GM23338 (cell line): ENCODE data around the gene FOXP1. TPM values are rescaled to one million over a fixed set of nuclear protein-coding genes. Genes with fewer than 3 reads are reported as not detected.

ENCODE experiments used
- ATAC-seq: fragments of 200-7000 bp; cut with Tn5 transposase; 3 replicates; pipeline ENCODE4 v1.9.1; 2020
- DNase-seq: peaks from one replicate; pipeline ENCODE4 v3.0.0-alpha.2; 2015; ENCODE audit warnings: low spot score
- H2AFZ ChIP-seq: fragments of 200-600 bp; sonication (generic); 2 replicates; pipeline ENCODE4 v1.8.0; 2016; ENCODE audit warnings: antibody characterized with exemption, mild to moderate bottlenecking, moderate library complexity
- H3F3A ChIP-seq: fragments of 200-600 bp; sonication (generic); replicated peaks from 2 replicates; pipeline ENCODE4 v1.8.0; 2017; ENCODE audit warnings: antibody characterized with exemption, mixed run types, low read depth
- H3K27ac ChIP-seq: fragments of 200-600 bp; sonication (generic); 2 replicates; pipeline ENCODE4 v1.6.1; 2016; ENCODE audit warnings: low read depth
- H3K27me3 ChIP-seq: fragments of 200-600 bp; sonication (generic); 2 replicates; pipeline ENCODE4 v1.8.0; 2016; ENCODE audit warnings: mild to moderate bottlenecking, mixed run types, moderate library complexity; ENCODE audit not compliant: insufficient read depth
- H3K36me3 ChIP-seq: fragments of 200-600 bp; sonication (generic); 2 replicates; pipeline ENCODE4 v1.8.0; 2016; ENCODE audit warnings: mild to moderate bottlenecking; ENCODE audit not compliant: insufficient read depth
- H3K4me1 ChIP-seq: fragments of 200-600 bp; sonication (generic); 2 replicates; pipeline ENCODE4 v1.8.0; 2016; ENCODE audit warnings: mild to moderate bottlenecking, moderate library complexity; ENCODE audit not compliant: insufficient read depth
- H3K4me2 ChIP-seq: fragments of 200-600 bp; sonication (generic); 2 replicates; pipeline ENCODE4 v1.7.1; 2017; ENCODE audit warnings: mixed run types
- H3K4me3 ChIP-seq: fragments of 200-600 bp; sonication (generic); 2 replicates; pipeline ENCODE4 v1.6.1; 2016; ENCODE audit warnings: mixed run types
- H3K79me2 ChIP-seq: fragments of 200-600 bp; sonication (generic); replicated peaks from 2 replicates; pipeline ENCODE4 v1.8.0; 2017; ENCODE audit warnings: mild to moderate bottlenecking; ENCODE audit not compliant: insufficient read depth
- H3K9me2 ChIP-seq: fragments of 200-600 bp; sonication (generic); 2 replicates; pipeline ENCODE4 v1.8.0; 2017; ENCODE audit not compliant: insufficient read depth
- H4K20me1 ChIP-seq: fragments of 200-600 bp; sonication (generic); replicated peaks from 2 replicates; pipeline ENCODE4 v1.8.0; 2017; ENCODE audit warnings: mild to moderate bottlenecking; ENCODE audit not compliant: insufficient read depth
- H3K27ac Mint-ChIP-seq: 2 replicates; pipeline ENCODE4 v1.8.0; 2020; ENCODE audit warnings: inconsistent platforms, mild to moderate bottlenecking, moderate library complexity, mixed read lengths
- H3K27me3 Mint-ChIP-seq: 3 replicates; pipeline ENCODE4 v1.8.0; 2022; ENCODE audit warnings: low read depth, mild to moderate bottlenecking, moderate library complexity, mixed read lengths, inconsistent platforms; ENCODE audit not compliant: insufficient read depth, poor library complexity
- H3K36me3 Mint-ChIP-seq: 3 replicates; pipeline ENCODE4 v1.8.0; 2021; ENCODE audit warnings: low read depth, mild to moderate bottlenecking, inconsistent platforms, moderate library complexity, mixed read lengths
- H3K4me1 Mint-ChIP-seq: 3 replicates; pipeline ENCODE4 v1.8.0; 2020; ENCODE audit warnings: mild to moderate bottlenecking, inconsistent platforms, mixed read lengths
- H3K4me3 Mint-ChIP-seq: 3 replicates; pipeline ENCODE4 v1.8.0; 2021; ENCODE audit warnings: moderate library complexity, mild to moderate bottlenecking, inconsistent platforms, mixed read lengths
- H3K9me3 Mint-ChIP-seq: 3 replicates; pipeline ENCODE4 v1.8.0; 2020; ENCODE audit warnings: moderate library complexity, mild to moderate bottlenecking, inconsistent platforms, mixed read lengths
- CREB1 ChIP-seq: fragments of 250-450 bp; sonication (Bioruptor Pico); IDR thresholded peaks from 2 replicates; pipeline ENCODE4 v1.5.0; 2020; ENCODE audit warnings: low read depth, mild to moderate bottlenecking, moderate library complexity
- ETS1 ChIP-seq: IDR thresholded peaks from 2 replicates; pipeline ENCODE4 v1.6.1; 2016; ENCODE audit warnings: antibody characterized with exemption
- EZH2 ChIP-seq: fragments of 200-600 bp; sonication (generic); IDR thresholded peaks from one replicate; pipeline ENCODE4 v1.8.0; 2017; ENCODE audit warnings: antibody characterized with exemption, mild to moderate bottlenecking, low read depth; ENCODE audit not compliant: unreplicated experiment
- EZH2phosphoT487 ChIP-seq: fragments of 200-600 bp; sonication (generic); IDR thresholded peaks from one replicate; pipeline ENCODE4 v1.8.1; 2018; ENCODE audit warnings: antibody characterized with exemption; ENCODE audit not compliant: unreplicated experiment
- JUNB ChIP-seq: IDR thresholded peaks from one replicate; pipeline ENCODE4 v1.6.1; 2016; ENCODE audit warnings: antibody characterized with exemption; ENCODE audit not compliant: unreplicated experiment
- NANOG ChIP-seq: IDR thresholded peaks from 2 replicates; pipeline ENCODE4 v1.6.1; 2016; ENCODE audit warnings: antibody characterized with exemption, borderline replicate concordance
- POLR2AphosphoS5 ChIP-seq: IDR thresholded peaks from 2 replicates; pipeline ENCODE4 v1.6.1; 2016; ENCODE audit warnings: antibody characterized with exemption, low read depth
- REST ChIP-seq: IDR thresholded peaks from one replicate; pipeline ENCODE4 v1.6.1; 2018; ENCODE audit warnings: antibody characterized with exemption; ENCODE audit not compliant: unreplicated experiment
- STAT1 ChIP-seq: IDR thresholded peaks from one replicate; pipeline ENCODE4 v1.6.1; 2016; ENCODE audit warnings: antibody characterized with exemption; ENCODE audit not compliant: unreplicated experiment
- ZNF114 ChIP-seq: fragments of 250-450 bp; sonication (Bioruptor Pico); IDR thresholded peaks from 2 replicates; pipeline ENCODE4 v1.5.0; 2020; ENCODE audit warnings: mild to moderate bottlenecking, moderate library complexity
- ZNF331 ChIP-seq: fragments of 250-450 bp; sonication (Bioruptor Pico); IDR thresholded peaks from 2 replicates; pipeline ENCODE4 v1.5.0; 2020; ENCODE audit warnings: low read depth, mild to moderate bottlenecking, moderate library complexity
- polyA plus RNA-seq: library from polyadenylated mRNA; unstranded; fragments of >200 nt; fragmentation: Nextera tagmentation; extraction: Ambion mirVana; gene quantifications from 2 replicates; pipeline ENCODE4 v1.2.1, GENCODE V29; 2016
- total RNA-seq: library from RNA; depleted of rRNA; stranded (reverse); fragments of >200 nt; shearing (Covaris generic); gene quantifications from 2 replicates; pipeline ENCODE4 v1.2.3, GENCODE V29; 2014

The FOXP1 gene
- total and polyA plus RNA-seq, 2 experiments from 2014 or later, result 32.9 to 35.5 TPM

DNA sequence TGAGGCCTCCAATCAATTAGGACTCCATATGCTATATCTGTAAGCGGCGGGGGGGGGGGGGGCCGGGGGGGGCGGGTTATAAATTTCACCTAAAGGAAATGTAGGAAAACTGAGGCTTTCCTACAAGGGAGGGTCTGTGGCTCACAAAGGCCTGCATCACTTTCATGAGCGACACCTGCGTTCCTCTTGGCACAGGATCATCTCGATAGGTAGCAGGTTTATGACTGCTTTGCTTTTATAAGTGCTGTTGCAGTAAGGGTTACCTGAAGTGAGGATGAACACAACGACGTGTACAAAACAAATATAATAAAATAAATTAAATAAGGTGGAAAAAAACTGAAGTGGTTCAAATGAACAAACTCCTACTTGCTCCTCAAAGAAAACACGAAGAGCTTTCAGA, 194.3 kb downstream of the FOXP1 start:
- H3K27me3 ChIP-seq, result no peaks in the 10 kb centered on the region
- peaks cover 6% of the 10 kb centered on the region; the same call in 1 of the 2 replicates for H3K9me2 ChIP-seq
- no peaks in the 10 kb centered on the region for H3K9me3 Mint-ChIP-seq
- no peak overlapping the region for H3K27ac Mint-ChIP-seq
- H3K36me3 ChIP-seq, result no peaks in the 10 kb centered on the region
- H3F3A ChIP-seq, result 0 out of 2 replicates have a peak, but pooled peaks cover 3% of the 10 kb centered on the region
- H2AFZ ChIP-seq, result no peak overlapping the region
- peak overlapping the region; percentile 45; the same call in 1 of the 2 replicates for H3K27ac ChIP-seq
- H3K79me2 ChIP-seq, result no peaks in the 10 kb centered on the region
- H3K4me3 ChIP-seq, result no peak overlapping the region
- H3K36me3 Mint-ChIP-seq, result 0 out of 3 replicates have a peak, but pooled peaks cover 2% of the 10 kb centered on the region
- peaks cover 27% of the 10 kb centered on the region for H3K4me1 ChIP-seq
- TF ChIP-seq STAT1 (no peak), ZNF114 (CRISPR knock-in tag) (no peak), ZNF331 (no peak), REST (no peak), EZH2phosphoT487 (no peak), NANOG (no peak)
- peaks cover 6% of the 10 kb centered on the region for H3K27me3 Mint-ChIP-seq
- peaks cover 48% of the 10 kb centered on the region for H3K4me1 Mint-ChIP-seq
- ATAC-seq (no peak), DNase-seq (no peak)
- H3K4me2 ChIP-seq, result no peak overlapping the region
- H3K4me3 Mint-ChIP-seq, result no peak overlapping the region
- no peaks in the 10 kb centered on the region for H4K20me1 ChIP-seq

DNA sequence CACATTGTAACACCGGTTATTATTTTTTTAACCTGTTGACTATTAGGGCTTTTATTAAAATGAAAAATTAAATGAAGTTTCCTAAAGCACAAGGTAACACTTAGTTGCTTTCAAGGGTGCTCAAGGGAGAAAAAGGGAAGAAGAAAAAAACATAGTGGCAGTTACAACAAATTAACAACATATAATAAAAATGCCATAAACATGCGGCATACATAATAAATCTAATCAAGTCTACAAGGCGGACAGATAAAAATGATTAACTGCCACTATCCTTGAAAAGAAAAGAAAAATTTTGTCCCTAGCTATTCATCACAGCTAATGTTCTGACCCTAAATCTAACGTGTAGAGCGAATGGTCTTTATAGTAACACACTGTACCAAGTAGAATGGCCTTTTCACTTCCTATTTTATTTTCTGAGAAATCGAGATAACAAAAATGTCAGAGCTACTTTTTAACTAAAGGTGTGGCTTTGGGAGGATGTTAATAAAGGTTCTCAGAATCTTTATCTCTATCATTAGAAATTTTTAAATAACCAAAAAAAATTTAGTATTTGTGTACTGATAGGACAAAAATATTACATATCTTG, 194.9 kb downstream of the FOXP1 start:
- Mint-ChIP-seq H3K4me1 (peaks cover 50% of the 10 kb centered on the region), H3K27ac (no peak overlapping the region; the same call in 1 of the 2 replicates), H3K9me3 (no peaks in the 10 kb centered on the region), H3K27me3 (peaks cover 6% of the 10 kb centered on the region), H3K36me3 (0 out of 3 replicates have a peak, but pooled peaks cover 2% of the 10 kb centered on the region), H3K4me3 (no peak overlapping the region)
- ATAC-seq (no peak), DNase-seq (no peak)
- Histone ChIP-seq H2AFZ (no peak overlapping the region), H3K4me2 (no peak overlapping the region), H3K36me3 (no peaks in the 10 kb centered on the region), H3K79me2 (no peaks in the 10 kb centered on the region), H3K9me2 (peaks cover 6% of the 10 kb centered on the region; the same call in 1 of the 2 replicates), H3K27ac (no peak overlapping the region), H3F3A (0 out of 2 replicates have a peak, but pooled peaks cover 3% of the 10 kb centered on the region), H3K4me1 (peaks cover 30% of the 10 kb centered on the region), H3K27me3 (no peaks in the 10 kb centered on the region), H3K4me3 (no peak overlapping the region), H4K20me1 (no peaks in the 10 kb centered on the region)
- TF ChIP-seq ZNF331 (no peak), CREB1 (CRISPR knock-in tag) (no peak), STAT1 (no peak), REST (no peak), EZH2phosphoT487 (no peak), ETS1 (no peak), POLR2AphosphoS5 (no peak), JUNB (no peak), ZNF114 (CRISPR knock-in tag) (no peak), NANOG (no peak), EZH2 (no peak)
